ENCODE results near the gene CDR2.

Gene CDR2

DNA sequence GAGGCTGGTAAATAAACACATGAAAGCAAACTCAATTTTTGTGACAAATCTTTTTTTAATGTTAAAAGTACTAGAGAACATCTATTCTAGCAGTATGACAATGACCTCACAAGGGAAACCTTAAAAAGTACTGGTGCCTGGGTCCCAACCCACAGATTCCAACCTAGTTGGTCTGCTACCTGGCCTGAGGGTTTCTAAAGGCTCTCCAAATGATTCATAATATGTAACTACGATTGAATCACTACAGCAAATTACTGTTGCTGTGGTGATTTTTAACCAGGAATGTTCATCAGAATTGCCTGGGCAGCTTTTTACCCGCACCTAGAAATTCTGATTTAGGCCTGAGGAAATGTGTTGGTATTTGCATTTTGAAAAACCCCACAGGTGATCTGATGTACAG, 26.1 kb downstream of the CDR2 start:
- DNase-seq, result no peak

DNA sequence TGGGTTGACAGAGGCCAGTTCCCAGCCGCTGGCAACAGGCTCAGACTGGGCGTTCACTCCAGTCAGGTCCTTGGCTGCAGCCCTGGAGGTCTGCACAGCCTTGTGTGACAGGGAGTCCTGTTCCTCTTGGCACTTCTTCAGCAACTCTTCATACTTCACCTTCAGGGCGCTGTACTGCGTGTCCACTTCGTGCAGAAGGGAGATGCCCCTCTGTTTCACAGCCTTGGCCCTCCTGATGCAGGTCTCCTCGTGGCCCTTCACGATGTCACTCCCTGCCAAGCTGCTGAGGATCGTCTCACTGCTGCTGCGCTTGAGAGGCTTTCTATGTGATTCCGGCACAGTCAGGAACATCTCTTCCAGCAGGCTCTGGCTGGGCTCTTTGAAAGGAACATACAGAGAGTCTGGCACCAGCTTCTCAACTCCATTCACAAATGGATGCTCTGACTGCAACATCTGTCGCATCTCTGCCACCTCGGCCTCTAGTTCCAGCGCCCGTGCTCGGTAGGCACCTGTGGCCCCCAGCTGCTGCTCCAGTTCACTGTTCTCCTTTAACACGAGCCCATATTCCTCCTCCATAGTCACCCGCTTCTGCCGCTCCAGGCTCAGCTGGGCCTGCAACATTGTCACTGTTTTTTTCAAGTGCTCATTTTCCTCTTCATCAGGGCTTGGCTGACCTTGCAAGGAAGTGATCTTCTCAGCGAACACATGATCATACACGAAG, 27.2 kb downstream of the CDR2 start:
- no peak for DNase-seq

DNA sequence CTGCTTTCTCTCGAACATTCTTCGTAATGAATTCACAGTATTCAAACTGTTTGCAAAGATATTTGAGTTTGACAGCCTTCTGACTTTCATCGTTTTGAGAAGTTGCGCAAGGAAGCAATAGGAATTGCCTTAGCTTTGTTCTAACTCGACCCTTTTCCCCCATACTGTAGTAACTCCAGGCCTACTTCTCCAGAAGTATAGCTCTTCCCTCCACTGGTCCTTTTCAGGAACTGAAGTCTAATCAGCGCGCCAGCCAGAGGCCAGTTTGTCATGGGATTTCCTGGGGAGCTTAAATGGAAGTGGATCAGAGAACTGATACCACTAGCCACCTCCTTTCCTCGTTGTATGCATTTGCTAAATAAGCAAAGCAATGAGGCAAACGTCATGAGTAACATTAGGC, 27.9 kb downstream of the CDR2 start:
- no peak for DNase-seq

DNA sequence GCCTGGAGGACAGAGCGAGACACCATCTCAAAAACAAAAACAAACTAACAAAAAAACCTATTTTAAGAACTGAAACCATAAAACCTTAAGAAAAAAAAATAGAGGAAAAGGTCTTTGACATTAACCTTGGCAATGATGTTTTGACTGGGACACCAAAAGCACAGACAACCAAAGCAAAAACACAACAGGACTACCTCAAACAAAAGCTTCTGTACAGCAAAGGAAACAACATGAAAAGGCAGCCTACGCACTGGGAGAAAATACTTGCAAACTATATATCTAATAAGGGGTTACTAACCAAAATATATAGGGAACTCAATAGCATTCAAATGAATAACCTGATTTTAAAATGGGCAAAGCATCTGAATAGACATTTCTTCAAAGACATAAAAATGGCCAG, 32.3 kb downstream of the CDR2 start:
- no peak for DNase-seq

DNA sequence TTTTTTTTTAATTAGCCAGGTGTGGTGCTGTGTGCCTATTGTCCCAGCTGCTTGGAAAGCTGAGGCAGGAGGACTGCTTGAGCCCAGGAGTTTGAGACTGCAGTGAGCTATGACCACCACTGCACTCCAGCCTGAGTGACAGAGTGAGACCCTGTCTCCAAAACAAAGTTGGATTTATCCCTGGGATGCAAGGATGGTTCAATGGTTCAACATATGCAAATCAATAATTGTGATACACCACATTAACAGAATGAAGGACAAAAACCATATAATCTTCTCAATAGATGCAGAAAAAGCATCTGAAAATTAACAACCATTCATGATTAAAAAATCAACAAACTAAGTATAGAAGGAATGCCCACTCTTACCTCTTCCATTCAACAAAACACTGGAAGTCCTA, 33.5 kb downstream of the CDR2 start:
- no peak for DNase-seq

DNA sequence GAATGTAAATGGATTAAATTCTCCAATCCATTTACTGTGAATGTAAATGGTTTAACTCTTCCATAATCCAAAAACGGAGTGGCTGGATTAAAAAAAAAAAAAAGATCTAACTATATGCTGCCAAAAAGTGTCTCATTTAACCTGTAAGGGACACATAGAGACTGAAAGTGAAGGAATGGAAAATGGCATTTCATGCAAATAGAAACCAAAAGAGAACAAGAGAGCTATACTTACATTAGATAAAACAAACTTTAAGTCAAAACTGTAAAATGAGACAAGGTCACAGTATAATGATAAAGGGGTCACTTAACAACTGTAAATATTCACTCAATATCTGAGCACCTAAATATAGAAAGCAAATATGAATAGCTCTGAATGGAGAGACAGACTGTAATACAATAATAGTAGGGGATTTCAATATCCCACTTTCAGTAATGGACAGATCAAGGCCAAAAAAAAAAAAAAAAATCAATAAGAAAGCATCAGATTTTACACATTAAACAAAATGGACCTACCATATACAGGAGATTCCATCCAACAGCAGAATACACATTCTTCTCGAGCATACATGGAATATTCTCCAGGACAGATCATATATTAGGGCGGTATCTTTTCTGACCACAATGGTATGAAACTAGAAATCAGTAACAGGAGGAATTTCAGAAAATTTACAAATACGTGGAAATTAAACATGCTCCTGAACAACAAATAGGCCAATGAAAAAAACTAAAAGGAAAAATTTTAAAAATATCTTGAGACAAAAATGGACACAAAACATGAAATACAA, 36.4 kb downstream of the CDR2 start:
- no peak for DNase-seq

DNA sequence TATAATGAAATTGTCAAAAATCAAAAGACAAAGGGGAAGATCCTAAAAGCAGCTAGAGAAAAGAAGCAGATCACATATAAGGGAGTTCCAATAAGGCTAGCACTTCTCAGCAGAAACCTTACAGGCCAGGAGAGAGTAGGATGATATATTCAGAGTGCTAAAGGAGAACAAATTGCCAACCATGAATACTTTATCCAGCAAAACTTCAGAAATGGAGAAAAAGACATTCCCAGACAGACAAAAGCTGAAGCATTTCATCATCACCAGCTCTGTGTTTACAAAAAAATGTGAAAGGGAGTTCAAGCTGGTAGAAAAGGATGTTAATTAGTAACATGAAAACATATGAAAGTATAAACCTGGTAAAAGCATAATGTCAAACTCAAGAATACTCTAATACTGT, 37.4 kb downstream of the CDR2 start:
- no peak for DNase-seq

DNA sequence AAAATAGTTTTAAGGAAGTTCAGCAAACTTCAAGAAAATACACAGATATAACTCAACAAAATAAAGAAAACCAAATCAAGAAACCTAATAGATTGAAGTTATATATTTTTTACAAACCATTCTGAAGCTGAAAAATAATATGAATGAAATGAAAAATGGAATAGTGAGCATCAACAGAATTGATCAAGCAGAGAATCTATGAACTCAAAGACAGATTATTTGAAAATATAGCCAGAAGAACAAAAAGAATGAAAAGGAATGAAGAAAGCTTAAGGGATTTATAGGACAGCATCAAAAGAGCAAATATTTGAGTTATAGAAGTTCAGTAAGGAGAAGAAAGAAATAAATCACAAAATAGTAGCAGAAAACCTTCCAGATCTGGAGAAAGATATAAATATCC, 37.8 kb downstream of the CDR2 start:
- no peak for DNase-seq

DNA sequence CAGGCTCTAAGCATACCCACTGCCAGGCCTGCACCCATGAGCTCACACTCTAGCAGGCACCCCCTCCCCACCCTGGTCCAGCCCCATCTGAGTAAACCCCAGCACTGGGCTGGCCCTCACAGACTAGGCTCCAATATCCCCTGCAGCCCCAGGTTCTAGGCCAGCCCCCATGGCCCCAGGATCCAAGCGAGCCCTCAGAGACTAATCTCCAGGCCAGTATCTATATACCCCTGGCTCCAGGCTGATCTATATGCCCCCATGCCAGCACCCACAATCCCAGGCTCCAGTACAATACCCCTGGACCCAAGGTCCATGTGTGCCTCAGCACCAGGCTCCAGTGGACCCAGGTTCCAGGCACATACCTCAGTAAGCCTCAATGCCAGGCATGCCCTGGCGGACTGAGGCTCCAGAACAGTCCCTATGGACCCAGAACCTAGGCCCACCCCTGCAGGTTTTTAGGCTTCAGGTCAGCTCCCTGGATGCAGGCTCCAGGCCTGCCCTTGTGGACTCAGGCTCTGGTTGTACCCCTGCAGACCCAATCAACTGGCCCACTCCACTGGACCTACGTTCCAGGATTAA, 38.7 kb downstream of the CDR2 start:
- no peak for DNase-seq

DNA sequence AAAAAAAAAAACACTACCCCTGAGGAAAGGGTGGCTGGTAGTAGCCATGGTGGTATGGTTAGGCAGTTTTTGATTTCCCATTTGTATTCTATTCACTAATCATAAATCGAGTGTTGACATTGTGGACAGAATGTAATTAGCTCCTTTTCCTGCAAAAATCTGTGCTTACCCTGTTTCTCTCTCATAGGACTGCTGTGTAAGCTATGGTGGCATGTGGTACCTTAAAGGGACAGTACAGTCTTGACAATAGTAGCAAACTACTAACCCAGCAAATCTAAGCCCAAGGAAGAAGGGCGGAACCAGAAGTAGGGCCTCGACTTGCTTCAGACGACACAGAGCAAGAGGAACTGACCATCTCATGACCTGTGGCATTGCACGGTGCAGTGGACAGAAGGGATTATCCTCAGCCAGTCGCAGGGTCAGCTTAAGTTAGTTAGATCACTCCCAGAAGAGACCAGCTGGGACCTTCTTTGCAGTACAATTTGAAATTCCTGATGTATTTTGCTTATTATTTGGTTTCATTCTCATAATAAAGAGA, 40.9 kb downstream of the CDR2 start:
- DNase-seq, result no peak

DNA sequence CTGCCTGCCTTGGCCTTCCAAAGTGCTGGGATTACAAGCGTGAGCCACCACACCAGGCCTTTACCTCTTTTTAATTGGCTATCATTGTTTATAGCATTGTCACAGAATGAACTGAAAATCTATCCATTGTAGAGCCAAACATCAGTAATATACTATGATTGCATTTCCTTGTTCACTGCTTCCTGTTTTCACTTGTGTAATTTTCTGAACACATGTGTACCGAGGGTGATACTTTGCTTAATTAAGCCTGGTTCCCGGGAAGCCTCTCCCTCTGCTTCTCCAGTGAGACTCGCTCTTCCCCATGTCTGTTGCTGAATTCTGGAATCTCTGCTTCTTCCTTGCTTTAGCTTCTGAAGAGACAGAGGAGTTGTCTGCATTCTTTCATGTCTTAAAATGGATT, 44.1 kb downstream of the CDR2 start:
- DNase-seq, result no peak

DNA sequence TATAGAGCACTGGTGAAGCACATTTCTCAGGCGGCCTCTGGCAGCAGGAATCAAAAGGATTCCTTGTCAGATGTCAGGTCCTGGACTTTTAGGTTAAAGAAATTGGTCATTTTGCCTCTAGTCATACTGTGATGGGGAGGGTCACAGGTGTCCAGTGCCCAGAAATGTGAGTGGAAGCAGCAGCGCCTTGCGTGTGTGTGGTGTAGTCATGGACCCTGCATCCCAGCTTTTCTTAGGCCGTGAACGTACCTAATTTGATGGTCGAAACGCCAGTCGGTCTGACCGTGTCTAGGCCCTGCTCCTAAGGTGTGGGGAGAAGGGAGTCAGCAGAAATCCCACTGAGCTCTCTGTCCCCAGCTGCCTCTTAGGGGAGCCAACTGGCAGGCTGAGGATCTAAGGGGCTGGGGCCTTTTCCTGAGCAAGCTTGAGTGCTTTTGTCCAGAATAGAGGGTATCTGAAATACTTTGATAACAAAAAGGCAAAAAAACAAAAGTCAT, 45.2 kb downstream of the CDR2 start:
- DNase-seq, result no peak

DNA sequence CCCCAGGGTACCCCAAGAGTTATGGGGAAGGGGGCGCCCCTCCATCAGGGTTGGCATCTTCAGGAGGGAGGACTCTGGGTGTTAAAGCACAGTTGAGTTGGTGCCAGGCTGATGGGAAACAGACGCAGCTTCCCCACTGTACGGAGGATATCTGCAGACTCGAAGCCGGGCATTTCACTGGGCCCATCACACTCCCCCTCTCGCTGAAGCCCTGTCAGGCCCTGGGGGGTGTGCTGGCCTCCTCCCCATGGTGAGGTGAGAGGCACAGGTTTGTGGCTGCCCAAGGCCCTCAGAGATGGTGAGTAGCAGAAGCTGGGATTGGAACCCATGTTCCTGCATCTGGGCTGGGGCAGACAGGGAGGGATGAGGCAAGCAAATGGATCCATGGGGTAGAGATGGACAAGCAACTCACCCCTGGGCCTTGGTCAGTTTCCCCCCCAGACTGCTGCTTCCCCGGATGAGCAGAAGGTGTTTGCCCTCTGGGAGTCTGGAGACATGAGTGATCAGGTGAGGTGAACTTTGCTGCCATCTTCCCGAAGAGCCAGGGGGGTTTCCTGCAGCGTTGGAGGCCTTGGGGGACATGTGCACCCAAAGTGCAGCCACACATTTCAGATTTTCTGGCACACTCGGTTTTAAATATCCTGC, 46.2 kb downstream of the CDR2 start:
- no peak for DNase-seq

DNA sequence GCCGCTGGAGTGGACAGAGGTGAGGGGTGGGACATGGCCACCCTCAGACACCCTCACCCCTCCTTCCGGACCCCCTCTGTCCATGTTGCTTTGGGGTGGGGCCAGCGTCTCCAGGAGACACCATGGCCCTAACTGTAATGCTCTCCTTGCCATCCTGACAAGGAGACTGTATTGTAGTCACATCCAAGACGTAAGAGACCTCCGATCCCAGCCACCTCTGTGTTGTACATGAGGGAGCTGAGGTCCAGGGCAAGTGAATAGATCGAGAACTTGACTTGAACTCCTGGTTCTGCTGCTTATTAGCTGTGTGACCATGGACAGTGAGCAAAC, 47.0 kb downstream of the CDR2 start:
- DNase-seq, result no peak

DNA sequence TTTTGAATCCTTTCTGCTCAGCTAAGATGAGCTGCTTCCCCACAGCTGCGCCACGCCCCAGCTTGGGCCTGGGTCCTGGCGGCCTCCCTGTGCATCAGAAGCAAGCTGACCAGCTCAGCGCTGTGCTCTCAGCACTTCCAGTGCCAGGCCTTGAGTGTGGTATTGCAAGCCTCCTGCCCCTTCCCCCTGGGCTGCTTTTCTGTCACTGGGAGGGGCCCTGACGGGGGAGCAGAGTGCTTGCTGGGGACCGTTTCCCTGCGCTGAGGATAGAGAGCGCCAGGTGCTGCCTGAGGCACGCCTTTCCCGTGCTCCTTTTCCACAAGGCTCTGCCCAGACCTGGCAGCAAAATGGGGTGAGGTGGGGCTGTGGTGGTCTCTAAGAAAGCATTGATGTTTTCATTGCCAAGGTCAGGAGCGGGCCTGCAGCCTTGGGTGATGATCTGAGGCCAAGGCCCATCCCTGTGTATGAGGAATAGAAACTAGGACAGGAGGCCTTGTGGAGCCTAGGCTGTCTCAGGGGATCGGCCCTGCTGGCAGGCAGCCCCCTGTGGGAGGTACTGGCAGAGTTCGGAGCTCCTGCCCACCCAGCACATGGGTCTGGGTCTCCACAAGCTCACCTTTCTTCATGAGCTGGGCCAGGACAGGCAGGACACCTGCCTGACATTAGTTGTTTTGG, 47.5 kb downstream of the CDR2 start:
- no peak for DNase-seq

DNA sequence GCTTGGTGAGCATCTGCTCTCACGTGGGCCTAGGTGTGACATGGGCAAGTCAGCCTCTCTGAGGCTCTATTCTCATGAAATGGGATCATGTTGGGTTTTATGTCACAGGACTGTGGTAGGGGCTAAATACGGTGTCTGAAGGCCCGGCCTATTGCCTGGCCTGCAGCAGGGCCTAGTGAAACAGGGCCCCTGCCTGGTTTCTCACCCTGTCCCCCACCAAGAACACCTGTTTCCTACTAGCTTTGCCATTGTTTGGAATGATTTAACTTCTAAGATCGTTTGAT, 48.1 kb downstream of the CDR2 start:
- DNase-seq, result no peak

DNA sequence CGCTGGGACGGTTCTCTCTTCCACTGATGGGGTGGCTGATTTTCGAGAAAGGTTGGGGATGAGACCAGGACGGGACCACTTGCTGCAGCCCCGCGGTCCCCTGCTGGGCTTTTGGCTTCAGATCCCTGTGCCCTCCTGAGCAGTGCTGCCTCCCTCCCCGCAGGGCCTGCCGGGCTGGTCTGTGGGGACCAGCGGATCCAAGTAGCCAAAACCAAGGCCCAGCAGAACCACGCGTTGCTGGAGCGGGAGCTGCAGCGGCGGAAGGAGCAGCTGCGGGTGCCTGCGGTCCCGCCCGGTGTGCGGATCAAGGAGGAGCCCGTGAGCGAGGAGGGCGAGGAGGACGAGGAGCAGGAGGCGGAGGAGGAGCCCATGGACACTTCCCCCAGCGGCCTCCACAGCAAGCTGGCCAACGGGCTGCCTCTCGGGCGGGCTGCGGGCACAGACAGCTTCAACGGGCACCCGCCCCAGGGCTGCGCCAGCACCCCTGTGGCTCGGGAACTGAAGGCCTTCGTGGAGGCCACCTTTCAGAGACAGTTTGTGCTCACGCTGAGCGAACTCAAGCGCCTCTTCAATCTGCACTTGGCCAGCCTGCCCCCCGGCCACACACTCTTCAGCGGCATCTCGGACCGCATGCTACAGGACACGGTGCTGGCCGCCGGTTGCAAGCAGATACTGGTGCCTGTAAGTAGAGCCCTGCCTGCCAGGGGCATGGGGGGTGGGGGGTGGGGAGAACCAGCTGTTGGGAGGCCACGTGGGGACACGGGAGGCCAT, 48.6 kb downstream of the CDR2 start:
- DNase-seq, result no peak

DNA sequence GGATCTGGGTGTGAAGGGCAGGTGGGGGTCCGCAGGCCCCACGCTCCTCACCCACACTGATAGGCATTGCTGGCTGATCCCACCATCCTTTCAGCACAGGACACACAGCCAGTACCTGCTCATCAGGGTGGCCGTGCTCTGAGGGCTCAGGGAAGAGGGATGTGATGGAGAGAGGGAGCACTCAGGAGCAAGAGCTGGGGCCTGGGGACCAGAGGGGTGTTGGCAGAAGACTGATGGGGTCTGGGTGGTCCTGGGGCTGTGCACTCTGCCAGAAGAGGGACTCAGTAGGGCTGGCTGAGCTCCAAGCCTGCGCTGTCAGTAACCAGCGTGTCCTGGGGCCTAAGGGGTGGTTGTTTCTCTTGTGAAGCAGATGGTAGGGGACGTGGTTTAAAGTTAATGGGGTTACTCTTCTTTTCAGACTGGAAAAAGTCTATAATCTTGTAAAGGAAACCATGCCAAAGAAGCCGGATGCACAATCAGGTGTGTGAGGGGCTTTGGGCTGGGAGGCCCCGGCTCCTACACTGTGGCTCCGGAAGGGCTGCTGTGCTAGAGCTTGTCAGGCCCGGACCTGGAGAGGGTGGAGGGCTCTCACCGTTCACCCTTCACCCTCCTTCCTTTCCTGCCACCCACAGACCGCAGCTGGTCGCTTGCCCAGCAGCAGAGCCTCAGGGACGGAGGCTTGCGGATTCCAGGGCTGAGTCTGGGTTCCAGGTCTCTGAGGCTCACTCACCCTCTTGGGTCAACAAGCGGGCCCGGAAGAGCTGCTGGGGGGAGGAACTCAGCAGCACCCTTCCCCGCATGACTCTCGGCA, 49.4 kb downstream of the CDR2 start:
- no peak for DNase-seq

DNA sequence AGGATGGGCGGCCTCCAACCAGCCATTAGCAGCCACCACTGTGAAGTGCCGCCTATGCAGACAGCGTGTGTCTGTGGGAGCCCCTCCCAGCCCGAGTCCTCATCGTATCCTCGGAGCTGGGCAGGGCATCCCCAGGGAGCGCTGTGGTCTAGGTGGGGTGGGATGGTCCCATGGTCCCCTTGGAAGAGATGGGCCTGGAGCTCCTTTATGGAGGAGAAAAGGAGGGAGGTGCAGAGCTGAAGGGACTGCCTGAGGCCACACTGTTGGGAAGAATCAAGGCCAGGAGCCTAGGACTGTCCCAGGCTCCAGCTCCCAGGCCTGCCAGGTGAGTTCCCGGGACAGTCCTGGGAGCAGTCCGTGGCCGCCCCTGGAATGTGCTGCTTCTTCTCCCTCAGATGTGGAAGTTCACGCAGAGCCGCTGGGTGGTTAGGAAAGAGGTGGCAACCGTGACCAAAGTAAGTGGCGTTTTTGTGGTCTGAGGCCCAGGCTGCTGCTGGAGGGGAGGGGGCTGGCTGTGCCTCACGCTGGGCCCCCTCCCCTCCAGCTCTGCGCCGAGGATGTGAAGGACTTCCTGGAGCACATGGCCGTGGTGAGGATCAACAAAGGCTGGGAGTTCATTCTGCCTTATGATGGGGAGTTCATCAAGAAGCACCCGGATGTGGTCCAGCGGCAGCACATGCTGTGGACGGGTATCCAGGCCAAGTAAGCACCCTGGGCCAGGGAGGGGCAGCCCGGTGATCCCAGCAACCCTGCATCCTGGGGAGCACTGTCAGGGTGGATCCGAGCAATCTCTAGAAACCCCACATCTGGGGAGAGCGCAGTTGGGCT, 50.2 kb downstream of the CDR2 start:
- DNase-seq, result no peak

DNA sequence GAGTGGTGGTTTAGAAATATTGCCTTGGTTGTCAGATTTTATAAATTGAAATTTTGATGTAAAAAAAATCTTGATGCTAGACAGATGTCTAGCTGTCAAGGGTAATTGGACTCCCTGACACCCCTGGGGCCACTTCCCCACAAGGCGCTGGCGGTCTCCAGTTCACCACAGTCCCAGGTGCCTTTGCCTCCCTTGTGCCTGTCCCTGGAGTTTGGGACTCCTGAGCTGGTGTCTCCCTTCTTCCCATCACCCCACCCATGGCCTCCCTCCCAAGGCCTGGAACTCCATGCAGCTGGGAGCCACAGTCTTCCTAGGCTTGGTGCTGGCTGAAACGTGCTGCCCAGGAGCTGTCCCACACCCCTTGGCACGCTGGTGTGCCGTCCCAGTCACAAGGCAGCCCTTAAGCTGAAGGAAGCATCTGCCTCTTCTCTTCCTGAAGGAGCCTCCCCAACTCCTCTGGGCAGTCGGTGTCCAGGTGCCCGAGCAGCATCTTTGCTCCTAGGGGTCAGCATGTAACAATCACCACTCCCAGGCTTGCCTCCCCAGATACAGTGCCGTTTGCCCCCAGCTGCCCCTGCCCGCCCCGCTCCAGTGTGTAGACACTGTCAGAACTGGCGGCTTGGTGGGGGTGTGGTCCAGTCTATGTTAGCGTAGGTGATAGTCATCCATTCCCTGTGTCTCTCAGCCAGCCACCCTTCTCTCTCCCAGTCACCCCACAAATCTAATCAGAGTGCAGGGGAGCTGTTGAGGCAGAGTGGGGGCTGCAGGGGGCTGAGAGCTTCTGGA, 51.1 kb downstream of the CDR2 start:
- DNase-seq, result no peak
